Fibroblast of lung (primary cell): Measurements from ENCODE around the gene DENND1A. TPM values are rescaled to one million over a fixed set of nuclear protein-coding genes. Genes with fewer than 3 reads are reported as not detected.
A peak's percentile ranks its signal among the peaks of the same experiment; 100 is the strongest.

Experiments used
- DNase-seq, 2 donors: peaks; one replicate each; pipeline versions ENCODE4 v3.0.0 to v3.0.0-alpha.2; 2010; ENCODE audit warnings: low read depth in 2 of 2
- H2AFZ ChIP-seq: 2 replicates; pipeline ENCODE4 v1.5.1; 2012; ENCODE audit warnings: low read length, control low read depth, inconsistent platforms
- H3K27ac ChIP-seq: 2 replicates; pipeline ENCODE4 v1.5.1; 2011; ENCODE audit warnings: low read length, control low read depth; ENCODE audit not compliant: insufficient read depth
- H3K27me3 ChIP-seq: 2 replicates; pipeline ENCODE4 v1.5.1; 2011; ENCODE audit warnings: mild to moderate bottlenecking, low read length; ENCODE audit not compliant: control insufficient read depth, insufficient read depth
- H3K36me3 ChIP-seq: 2 replicates; pipeline ENCODE4 v1.5.1; 2011; ENCODE audit warnings: low read length; ENCODE audit not compliant: control insufficient read depth, insufficient read depth
- H3K4me1 ChIP-seq: 2 replicates; pipeline ENCODE4 v1.5.1; 2011; ENCODE audit warnings: low read length; ENCODE audit not compliant: control insufficient read depth, insufficient read depth; ENCODE audit errors: extremely low read depth
- H3K4me2 ChIP-seq: 2 replicates; pipeline ENCODE4 v1.5.1; 2011; ENCODE audit warnings: low read length, control low read depth; ENCODE audit not compliant: insufficient read depth; ENCODE audit errors: extremely low read depth
- H3K4me3 ChIP-seq, 4 experiments: fragments of 200-600 bp in 1 of 4; sonication (generic) in 1 of 4; replicated peaks in 1 of 4; 2 replicates each; pipeline ENCODE4 v1.5.1; 2011 to 2016; ENCODE audit warnings: low read length in 4 of 4, low read depth in 3 of 4, mild to moderate bottlenecking in 3 of 4, control low read depth in 2 of 4, inconsistent platforms in 1 of 4, mixed read lengths in 1 of 4; ENCODE audit not compliant: insufficient read depth in 1 of 4; ENCODE audit errors: control extremely low read depth in 1 of 4
- H3K79me2 ChIP-seq: 2 replicates; pipeline ENCODE4 v1.5.1; 2012; ENCODE audit warnings: mild to moderate bottlenecking, low read length, inconsistent platforms; ENCODE audit not compliant: control insufficient read depth, insufficient read depth
- H3K9ac ChIP-seq: 2 replicates; pipeline ENCODE4 v1.5.1; 2011; ENCODE audit warnings: mild to moderate bottlenecking, low read length, control low read depth; ENCODE audit not compliant: insufficient read depth
- H3K9me3 ChIP-seq: 2 replicates; pipeline ENCODE4 v1.5.1; 2012; ENCODE audit warnings: low read depth, low read length; ENCODE audit not compliant: control insufficient read depth, insufficient read depth
- H4K20me1 ChIP-seq: 2 replicates; pipeline ENCODE4 v1.5.1; 2011; ENCODE audit warnings: low read length; ENCODE audit not compliant: control insufficient read depth, insufficient read depth; ENCODE audit errors: extremely low read depth
- EZH2 ChIP-seq: IDR thresholded peaks from 2 replicates; pipeline ENCODE4 v1.5.1; 2012; ENCODE audit warnings: low read length, control low read depth, mild to moderate bottlenecking; ENCODE audit errors: missing control alignments
- polyA plus RNA-seq, 2 donors: library from polyadenylated mRNA; depleted of rRNA in 1 of 2; stranded (reverse) in 1 of 2; unstranded in 1 of 2; fragments of >200 nt; gene quantifications; 2 replicates each; pipeline ENCODE4 v1.2.1, GENCODE V29; 2011 to 2012; ENCODE audit warnings: missing spikeins in 1 of 2
- total RNA-seq: library from RNA; depleted of rRNA; stranded (reverse); fragments of >200 nt; gene quantifications from 2 replicates; pipeline ENCODE4 v1.2.1, GENCODE V29; 2014
- TF ChIP-seq, protein P1 (sequence below), 2 donors: IDR thresholded peaks in 1 of 2; conservative IDR thresholded peaks in 1 of 2; 1 replicate in 1 of 2; 2 replicates in 1 of 2; pipeline ENCODE4 v1.5.1; 2011 to 2012; ENCODE audit warnings: low read length in 2 of 2, control low read depth in 1 of 2, inconsistent platforms in 1 of 2, low read depth in 1 of 2, mild to moderate bottlenecking in 1 of 2

Gene DENND1A
- total and polyA plus RNA-seq, 2 donors (not counting 1 experiment from before 2014, with no cell fraction given), result 13.0 to 18.3 TPM

DNA sequence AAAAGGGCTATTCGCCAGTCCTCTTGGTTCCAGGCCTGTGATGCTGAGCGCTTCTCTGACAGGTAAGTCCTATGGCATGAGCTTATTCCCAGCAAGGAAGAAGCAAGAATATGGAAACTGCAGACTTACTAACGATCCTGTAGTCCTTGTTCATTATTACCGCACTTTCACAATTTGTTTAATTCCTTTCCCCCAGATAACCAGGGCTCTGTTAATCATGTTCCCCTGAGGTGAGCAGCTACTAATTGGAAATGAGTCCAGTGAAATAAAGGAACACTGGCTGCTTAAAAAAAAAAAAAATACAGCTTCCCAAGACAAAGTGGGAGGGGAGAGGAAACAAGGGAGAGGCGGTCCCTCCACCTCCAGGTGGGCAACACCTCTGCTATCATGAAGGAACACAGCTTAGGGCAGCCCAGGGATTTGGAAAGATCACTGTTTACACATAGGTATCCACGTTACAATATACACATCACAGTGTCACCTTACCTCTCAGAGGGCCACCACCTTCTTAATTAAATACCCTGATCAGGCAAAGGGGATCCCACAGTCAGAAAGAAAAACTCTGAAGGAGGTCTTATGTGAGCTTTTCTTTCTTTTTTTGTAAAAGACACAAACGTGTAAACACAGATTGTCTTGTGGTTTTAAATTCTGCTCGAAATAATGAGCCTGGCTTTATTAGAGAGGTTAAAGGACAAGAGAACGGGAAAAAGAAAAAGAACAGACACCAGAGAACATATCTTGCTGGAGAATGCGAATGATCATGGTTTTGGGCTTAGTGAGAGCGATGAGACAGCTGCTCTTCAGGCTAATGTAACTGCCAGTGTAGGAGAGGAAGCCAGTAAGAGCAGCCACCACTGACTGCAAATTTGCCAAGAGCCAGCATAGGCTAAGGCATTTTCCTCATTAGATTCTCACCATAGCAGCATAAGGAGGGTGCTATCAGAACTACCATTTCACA, 315.3 kb downstream of the DENND1A start:
- TF ChIP-seq EZH2, result no peak
- TF ChIP-seq, protein P1, sequence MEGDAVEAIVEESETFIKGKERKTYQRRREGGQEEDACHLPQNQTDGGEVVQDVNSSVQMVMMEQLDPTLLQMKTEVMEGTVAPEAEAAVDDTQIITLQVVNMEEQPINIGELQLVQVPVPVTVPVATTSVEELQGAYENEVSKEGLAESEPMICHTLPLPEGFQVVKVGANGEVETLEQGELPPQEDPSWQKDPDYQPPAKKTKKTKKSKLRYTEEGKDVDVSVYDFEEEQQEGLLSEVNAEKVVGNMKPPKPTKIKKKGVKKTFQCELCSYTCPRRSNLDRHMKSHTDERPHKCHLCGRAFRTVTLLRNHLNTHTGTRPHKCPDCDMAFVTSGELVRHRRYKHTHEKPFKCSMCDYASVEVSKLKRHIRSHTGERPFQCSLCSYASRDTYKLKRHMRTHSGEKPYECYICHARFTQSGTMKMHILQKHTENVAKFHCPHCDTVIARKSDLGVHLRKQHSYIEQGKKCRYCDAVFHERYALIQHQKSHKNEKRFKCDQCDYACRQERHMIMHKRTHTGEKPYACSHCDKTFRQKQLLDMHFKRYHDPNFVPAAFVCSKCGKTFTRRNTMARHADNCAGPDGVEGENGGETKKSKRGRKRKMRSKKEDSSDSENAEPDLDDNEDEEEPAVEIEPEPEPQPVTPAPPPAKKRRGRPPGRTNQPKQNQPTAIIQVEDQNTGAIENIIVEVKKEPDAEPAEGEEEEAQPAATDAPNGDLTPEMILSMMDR (conservative IDR thresholded peaks at IDR 0.05 in 1 of 2, IDR thresholded peaks at IDR 0.05 in 1 of 2; ENCODE audit: low read depth in 1 of 2, low read length in 2 of 2), result no peak
- Histone ChIP-seq H3K79me2 (no peaks in the 10 kb centered on the region), H4K20me1 (no peaks in the 10 kb centered on the region), H3K27me3 (no peaks in the 10 kb centered on the region), H3K4me2 (no peak overlapping the region), H3K27ac (no peak overlapping the region), H3K4me3 (no peak overlapping the region), H3K4me1 (no peaks in the 10 kb centered on the region), H3K36me3 (no peaks in the 10 kb centered on the region), H3K9me3 (no peaks in the 10 kb centered on the region), H2AFZ (no peak overlapping the region), H3K9ac (no peak overlapping the region)
- no peak for DNase-seq

DNA sequence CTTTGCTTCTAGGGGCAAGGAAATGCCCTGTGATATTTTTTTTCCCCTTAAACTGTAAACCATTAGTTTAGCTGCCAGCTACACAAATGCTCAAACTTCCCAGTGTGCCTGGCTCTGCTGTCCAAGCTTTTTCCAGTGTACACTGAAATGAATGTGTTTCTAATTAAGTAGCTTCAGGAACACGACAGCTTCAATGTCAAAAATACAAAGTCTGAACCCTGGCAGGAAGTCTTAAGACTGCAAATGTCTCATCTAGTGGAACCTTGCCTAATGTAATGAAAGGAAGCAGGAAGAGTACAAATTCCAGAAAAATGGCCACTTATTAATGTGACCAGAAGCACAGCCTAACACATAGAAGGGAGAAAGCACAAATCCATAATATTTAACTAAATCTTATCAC, 318.7 kb downstream of the DENND1A start:
- H2AFZ ChIP-seq, result no peak overlapping the region

DNA sequence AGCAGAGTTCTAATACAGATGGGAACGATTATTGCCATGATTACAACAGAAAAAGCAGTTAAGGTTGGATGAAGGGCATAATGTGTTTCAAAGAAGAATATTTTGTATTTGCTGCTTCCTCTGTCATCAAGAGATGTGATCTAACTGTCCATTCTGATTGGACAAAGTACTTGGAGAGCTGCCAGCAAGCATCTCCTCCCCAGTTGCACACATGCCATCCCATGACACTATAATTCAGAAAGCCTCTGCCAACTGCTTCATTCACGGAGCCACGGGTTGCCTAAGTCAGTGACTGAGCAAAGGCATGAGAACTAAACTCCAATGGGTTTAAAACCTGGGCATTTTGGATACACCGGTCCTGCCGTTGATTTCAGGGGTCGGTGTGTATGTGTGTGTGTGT, 320.1 kb downstream of the DENND1A start:
- Histone ChIP-seq H3K9ac (no peak overlapping the region), H4K20me1 (no peaks in the 10 kb centered on the region), H3K79me2 (no peaks in the 10 kb centered on the region), H3K27ac (no peak overlapping the region), H3K36me3 (no peaks in the 10 kb centered on the region), H3K4me2 (no peak overlapping the region), H3K4me1 (no peaks in the 10 kb centered on the region), H3K4me3 (no peak overlapping the region), H3K27me3 (no peaks in the 10 kb centered on the region), H2AFZ (no peak overlapping the region), H3K9me3 (no peaks in the 10 kb centered on the region)
- TF ChIP-seq EZH2, result no peak
- TF ChIP-seq, protein P1 (conservative IDR thresholded peaks at IDR 0.05 in 1 of 2, IDR thresholded peaks at IDR 0.05 in 1 of 2; ENCODE audit: low read depth in 1 of 2, low read length in 2 of 2), result no peak
- DNase-seq, result no peak

More for the DNA sequence above, 318.7 kb downstream of the DENND1A start:
- Histone ChIP-seq H4K20me1 (no peaks in the 10 kb centered on the region), H3K4me1 (no peaks in the 10 kb centered on the region), H3K36me3 (no peaks in the 10 kb centered on the region), H3K79me2 (no peaks in the 10 kb centered on the region), H3K9me3 (no peaks in the 10 kb centered on the region), H3K9ac (no peak overlapping the region), H3K4me2 (no peak overlapping the region), H3K27me3 (no peaks in the 10 kb centered on the region), H3K27ac (no peak overlapping the region), H3K4me3 (no peak overlapping the region)
- TF ChIP-seq, protein P1 (conservative IDR thresholded peaks at IDR 0.05 in 1 of 2, IDR thresholded peaks at IDR 0.05 in 1 of 2; ENCODE audit: low read depth in 1 of 2, low read length in 2 of 2), result no peak
- no peak for TF ChIP-seq EZH2
- peak in 1 of 2 donors; percentile 14 for DNase-seq
